ENCODE results near the gene MLLT6. TPM values are rescaled to one million over a fixed set of nuclear protein-coding genes. Genes with fewer than 3 reads are reported as not detected.

MLLT6 gene
- total RNA-seq, 1 donor from 2014 or later, result 155 TPM

GRCh38 chr17:38667787-38668122 lies 37.3 kb upstream of the MLLT6 start:
- H3K4me1 Mint-ChIP-seq (ENCODE audit: low read depth), result peaks cover 13% of the 10 kb centered on the region
- no peaks in the 10 kb centered on the region for H3K36me3 Mint-ChIP-seq (ENCODE audit: insufficient read depth)
- no peak overlapping the region for H3K4me3 Mint-ChIP-seq (ENCODE audit: low read depth)
- no peaks in the 10 kb centered on the region for H3K9me3 Mint-ChIP-seq (ENCODE audit: low read depth)
- DNase-seq (ENCODE audit: low spot score, unreplicated experiment), result no peak
- peak; percentile 3 for TF ChIP-seq CTCF (IDR thresholded peaks at IDR 0.05; ENCODE audit: unreplicated experiment)
- H3K27me3 Mint-ChIP-seq, result peaks cover 56% of the 10 kb centered on the region
- H3K27ac Mint-ChIP-seq, result peak overlapping the region; percentile 53

GRCh38 chr17:38669520-38669919 lies 35.6 kb upstream of the MLLT6 start:
- no peaks in the 10 kb centered on the region for H3K36me3 Mint-ChIP-seq (ENCODE audit: insufficient read depth)
- peaks cover 13% of the 10 kb centered on the region for H3K4me1 Mint-ChIP-seq (ENCODE audit: low read depth)
- H3K27ac Mint-ChIP-seq, result peak overlapping the region; percentile 23
- DNase-seq (ENCODE audit: low spot score, unreplicated experiment), result no peak
- no peak for TF ChIP-seq CTCF (IDR thresholded peaks at IDR 0.05; ENCODE audit: unreplicated experiment)
- peaks cover 56% of the 10 kb centered on the region for H3K27me3 Mint-ChIP-seq
- no peak overlapping the region for H3K4me3 Mint-ChIP-seq (ENCODE audit: low read depth)
- H3K9me3 Mint-ChIP-seq (ENCODE audit: low read depth), result no peaks in the 10 kb centered on the region

GRCh38 chr17:38671939-38672720 lies 32.9 kb upstream of the MLLT6 start:
- H3K27ac Mint-ChIP-seq, result peak overlapping the region; percentile 85
- no peaks in the 10 kb centered on the region for H3K9me3 Mint-ChIP-seq (ENCODE audit: low read depth)
- DNase-seq (ENCODE audit: low spot score, unreplicated experiment), result no peak
- H3K36me3 Mint-ChIP-seq (ENCODE audit: insufficient read depth), result no peaks in the 10 kb centered on the region
- H3K4me1 Mint-ChIP-seq (ENCODE audit: low read depth), result peaks cover 13% of the 10 kb centered on the region
- peak overlapping the region; percentile 79 for H3K4me3 Mint-ChIP-seq (ENCODE audit: low read depth)
- H3K27me3 Mint-ChIP-seq, result peaks cover 73% of the 10 kb centered on the region
- no peak for TF ChIP-seq CTCF (IDR thresholded peaks at IDR 0.05; ENCODE audit: unreplicated experiment)

- Mint-ChIP-seq H3K36me3 (ENCODE audit: insufficient read depth) (no peaks in the 10 kb centered on the region), H3K9me3 (ENCODE audit: low read depth) (no peaks in the 10 kb centered on the region), H3K4me3 (ENCODE audit: low read depth) (peak overlapping the region; percentile 79), H3K27ac (no peak overlapping the region), H3K27me3 (peaks cover 66% of the 10 kb centered on the region), H3K4me1 (ENCODE audit: low read depth) (peaks cover 11% of the 10 kb centered on the region)
- DNase-seq (ENCODE audit: low spot score, unreplicated experiment), result no peak
- no peak for TF ChIP-seq CTCF (IDR thresholded peaks at IDR 0.05; ENCODE audit: unreplicated experiment)
Measured at GRCh38 chr17:38672788-38673706, 32.0 kb upstream of the MLLT6 start.

GRCh38 chr17:38673707-38674013 lies 31.4 kb upstream of the MLLT6 start:
- Mint-ChIP-seq H3K27ac (no peak overlapping the region), H3K4me3 (ENCODE audit: low read depth) (no peak overlapping the region), H3K4me1 (ENCODE audit: low read depth) (peaks cover 11% of the 10 kb centered on the region), H3K36me3 (ENCODE audit: insufficient read depth) (no peaks in the 10 kb centered on the region), H3K9me3 (ENCODE audit: low read depth) (no peaks in the 10 kb centered on the region), H3K27me3 (peaks cover 59% of the 10 kb centered on the region)
- TF ChIP-seq CTCF (IDR thresholded peaks at IDR 0.05; ENCODE audit: unreplicated experiment), result no peak
- peak; percentile 35 for DNase-seq (ENCODE audit: low spot score, unreplicated experiment)

All from progenitor cell of endocrine pancreas (in vitro differentiated cells).